ENCODE data around the gene ADAMTSL1.

Gene ADAMTSL1

GRCh38 chr9:18887546-18887945 is 413.6 kb downstream of the ADAMTSL1 start:
- TF ChIP-seq TARDBP (IDR thresholded peaks at IDR 0.05) (no peak), L3MBTL2 (conservative IDR thresholded peaks at IDR 0.05) (no peak), FOXM1 (IDR thresholded peaks at IDR 0.05; ENCODE audit: borderline replicate concordance) (no peak), LEF1 (IDR thresholded peaks at IDR 0.05; ENCODE audit: borderline replicate concordance) (no peak), FOXK2 (IDR thresholded peaks at IDR 0.05) (no peak), ZNF384 (IDR thresholded peaks at IDR 0.05) (no peak), ARNT (IDR thresholded peaks at IDR 0.05) (no peak), FOXA1 (IDR thresholded peaks at IDR 0.05) (no peak), SUZ12 (IDR thresholded peaks at IDR 0.05) (no peak), HDGF (IDR thresholded peaks at IDR 0.05; ENCODE audit: borderline replicate concordance) (no peak), CTBP1 (IDR thresholded peaks at IDR 0.05; ENCODE audit: borderline replicate concordance) (no peak), ELF4 (IDR thresholded peaks at IDR 0.05) (no peak), NFRKB (IDR thresholded peaks at IDR 0.05) (no peak), PKNOX1 (IDR thresholded peaks at IDR 0.05) (no peak), SP1 (IDR thresholded peaks at IDR 0.05) (no peak), BHLHE40 (IDR thresholded peaks at IDR 0.05; ENCODE audit: borderline replicate concordance) (no peak)
- CTCF ChIA-PET, result no interaction called here
- no peak for DNase-seq (ENCODE audit: extremely low spot score)
- POLR2A ChIA-PET, result no interaction called here

- ChIA-PET CTCF (no interaction called here), POLR2A (no interaction called here)
- no peak for TF ChIP-seq TARDBP (IDR thresholded peaks at IDR 0.05)
- DNase-seq (ENCODE audit: extremely low spot score), result no peak
Measured at GRCh38 chr9:18888290-18888689, 414.3 kb downstream of the ADAMTSL1 start.

- no peak for DNase-seq (ENCODE audit: extremely low spot score)
- POLR2A ChIA-PET, result no interaction called here
- CTCF ChIA-PET, result no interaction called here
- no peak for TF ChIP-seq FOXA1 (IDR thresholded peaks at IDR 0.05)
Measured at GRCh38 chr9:18889550-18889949, 415.6 kb downstream of the ADAMTSL1 start.

GRCh38 chr9:18890372-18890771 is 416.4 kb downstream of the ADAMTSL1 start:
- DNase-seq (ENCODE audit: extremely low spot score), result no peak
- ChIA-PET CTCF (no interaction called here), POLR2A (no interaction called here)
- TF ChIP-seq TARDBP (IDR thresholded peaks at IDR 0.05) (no peak), PKNOX1 (IDR thresholded peaks at IDR 0.05) (0 out of 2 replicates have a peak, but pooled peaks have one; percentile 12)

- CTCF ChIA-PET, result no interaction called here
- no peak for DNase-seq (ENCODE audit: extremely low spot score)
- POLR2A ChIA-PET, result interaction anchor here (0.7 kb wide), 1 partner anchor 9 kb away, joined by 3 read pairs; no protein-coding TSS in a partner anchor
- no peak for TF ChIP-seq ELF4 (IDR thresholded peaks at IDR 0.05)
- no peak for TF ChIP-seq FOXA1 (IDR thresholded peaks at IDR 0.05)
- no peak for TF ChIP-seq CTBP1 (IDR thresholded peaks at IDR 0.05; ENCODE audit: borderline replicate concordance)
- TF ChIP-seq TARDBP (IDR thresholded peaks at IDR 0.05), result no peak
- TF ChIP-seq FOXK2 (IDR thresholded peaks at IDR 0.05), result no peak
- no peak for TF ChIP-seq SUZ12 (IDR thresholded peaks at IDR 0.05)
- no peak for TF ChIP-seq PKNOX1 (IDR thresholded peaks at IDR 0.05)
- TF ChIP-seq LEF1 (IDR thresholded peaks at IDR 0.05; ENCODE audit: borderline replicate concordance), result no peak
- TF ChIP-seq ARNT (IDR thresholded peaks at IDR 0.05), result no peak
- TF ChIP-seq SP1 (IDR thresholded peaks at IDR 0.05), result no peak
- TF ChIP-seq L3MBTL2 (conservative IDR thresholded peaks at IDR 0.05), result no peak
Measured at GRCh38 chr9:18891946-18892670, 418.2 kb downstream of the ADAMTSL1 start.

- DNase-seq (ENCODE audit: extremely low spot score), result no peak
- CTCF ChIA-PET, result no interaction called here
- TF ChIP-seq SUZ12 (IDR thresholded peaks at IDR 0.05), result no peak
- no peak for TF ChIP-seq FOXA1 (IDR thresholded peaks at IDR 0.05)
- no peak for TF ChIP-seq LEF1 (IDR thresholded peaks at IDR 0.05; ENCODE audit: borderline replicate concordance)
- TF ChIP-seq NFRKB (IDR thresholded peaks at IDR 0.05), result no peak
- TF ChIP-seq CTBP1 (IDR thresholded peaks at IDR 0.05; ENCODE audit: borderline replicate concordance), result no peak
- TF ChIP-seq BHLHE40 (IDR thresholded peaks at IDR 0.05; ENCODE audit: borderline replicate concordance), result no peak
- TF ChIP-seq ARNT (IDR thresholded peaks at IDR 0.05), result no peak
- TF ChIP-seq FOXM1 (IDR thresholded peaks at IDR 0.05; ENCODE audit: borderline replicate concordance), result no peak
- TF ChIP-seq SP1 (IDR thresholded peaks at IDR 0.05), result no peak
- no peak for TF ChIP-seq L3MBTL2 (conservative IDR thresholded peaks at IDR 0.05)
- no peak for TF ChIP-seq PKNOX1 (IDR thresholded peaks at IDR 0.05)
- TF ChIP-seq ELF4 (IDR thresholded peaks at IDR 0.05), result no peak
- TF ChIP-seq HDGF (IDR thresholded peaks at IDR 0.05; ENCODE audit: borderline replicate concordance), result no peak
- TF ChIP-seq TARDBP (IDR thresholded peaks at IDR 0.05), result no peak
- TF ChIP-seq FOXK2 (IDR thresholded peaks at IDR 0.05), result no peak
- no peak for TF ChIP-seq ZNF384 (IDR thresholded peaks at IDR 0.05)
- POLR2A ChIA-PET, result interaction anchor here (0.7 kb wide), 1 partner anchor 10 kb away, joined by 3 read pairs; no protein-coding TSS in a partner anchor
Measured at GRCh38 chr9:18893046-18893445, 419.1 kb downstream of the ADAMTSL1 start.

All from HEK293T (cell line).